Measurements from ENCODE around the gene FBXO46.
A peak's percentile ranks its signal among the peaks of the same experiment; 100 is the strongest.

FBXO46 gene

DNA sequence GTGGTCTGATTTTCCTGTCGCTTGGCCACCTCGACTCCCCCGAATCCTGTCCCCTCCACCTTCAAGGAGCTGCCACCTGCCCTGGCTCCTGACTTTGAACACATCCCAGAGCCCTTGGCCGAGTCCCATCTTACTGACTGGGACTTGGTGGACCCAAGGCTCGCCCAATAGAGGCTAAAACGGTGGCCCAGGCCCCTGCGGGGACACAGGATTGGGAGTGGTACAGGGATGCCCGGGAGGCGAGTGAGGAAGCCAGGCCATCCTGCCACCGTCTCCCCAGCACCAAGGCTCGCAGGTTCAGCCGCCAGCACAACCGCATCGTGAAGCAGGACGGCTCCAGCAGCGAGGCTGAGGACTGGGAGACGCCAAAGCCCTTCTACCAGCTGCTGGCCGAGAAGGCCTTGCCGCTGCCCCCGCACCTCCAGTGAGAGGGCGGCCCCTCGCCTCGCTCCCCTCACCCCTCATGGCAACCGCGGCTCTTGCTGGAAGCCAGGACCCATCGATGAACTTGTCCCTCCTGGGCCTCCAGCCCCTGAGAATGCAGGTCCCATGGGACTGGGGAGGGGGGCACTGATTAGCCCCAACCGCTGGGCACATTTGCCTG, 33.1 kb upstream of the FBXO46 start:
- H2BK5ac ChIP-seq (ENCODE audit: low read depth, low read length, poor library complexity, severe bottlenecking): no peak overlapping the region
- H3K23ac ChIP-seq (ENCODE audit: low read length in 2 of 2): no peak overlapping the region
- no peak overlapping the region for H2BK15ac ChIP-seq (ENCODE audit: low read depth, poor library complexity, severe bottlenecking)
- peaks cover 14% of the 10 kb centered on the region for H3K79me1 ChIP-seq (replicated peaks; ENCODE audit: low read length, poor library complexity, severe bottlenecking)
- H2BK120ac ChIP-seq (ENCODE audit: low read depth, low read length): no peak overlapping the region
- WGBS: 76% methylated on average over 27 of the region's 27 CpGs
- no peak overlapping the region for H2AK5ac ChIP-seq (ENCODE audit: low read length, severe bottlenecking)
- H3K27me3 ChIP-seq (ENCODE audit: control insufficient read depth in 1 of 2, insufficient read depth in 1 of 2, low read length in 2 of 2): peaks cover 4 to 17% of the 10 kb centered on the region in 2 experiments
- no peak overlapping the region for H2AFZ ChIP-seq (ENCODE audit: low read depth, low read length)
- no peaks in the 10 kb centered on the region for H3K9me3 ChIP-seq (ENCODE audit: control insufficient read depth, low read length)
- no peak overlapping the region for H3K27ac ChIP-seq (ENCODE audit: low read length, poor library complexity, severe bottlenecking)
- peak overlapping the region in 1 of 2 experiments; percentile 66 for H3K14ac ChIP-seq (ENCODE audit: low read length in 2 of 2)
- H3K4me2 ChIP-seq (ENCODE audit: low read length, poor library complexity, severe bottlenecking): no peak overlapping the region
- no peak for DNase-seq
- no peak overlapping the region for H4K8ac ChIP-seq (ENCODE audit: low read length)
- H3K36me3 ChIP-seq (ENCODE audit: control insufficient read depth in 1 of 2, insufficient read depth in 2 of 2, low read depth in 1 of 2, low read length in 2 of 2): peaks cover 4 to 17% of the 10 kb centered on the region in 2 experiments
- peak overlapping the region; percentile 43 for H3K9ac ChIP-seq (ENCODE audit: low read length)
- H3K4me3 ChIP-seq (ENCODE audit: insufficient read depth in 1 of 2, low read depth in 1 of 2, low read length in 2 of 2): no peak overlapping the region
- H3K18ac ChIP-seq (ENCODE audit: low read depth in 1 of 2, low read length in 2 of 2): no peak overlapping the region
- H3K4ac ChIP-seq (ENCODE audit: low read depth in 1 of 2, low read length in 2 of 2): no peak overlapping the region
- H2BK12ac ChIP-seq (ENCODE audit: low read length in 2 of 2): peak overlapping the region in 1 of 2 experiments; percentile 68
- H4K91ac ChIP-seq (ENCODE audit: low read length): peak overlapping the region; percentile 23
- H3K4me1 ChIP-seq (ENCODE audit: control insufficient read depth, insufficient read depth, low read depth, low read length): peaks cover 37% of the 10 kb centered on the region

DNA sequence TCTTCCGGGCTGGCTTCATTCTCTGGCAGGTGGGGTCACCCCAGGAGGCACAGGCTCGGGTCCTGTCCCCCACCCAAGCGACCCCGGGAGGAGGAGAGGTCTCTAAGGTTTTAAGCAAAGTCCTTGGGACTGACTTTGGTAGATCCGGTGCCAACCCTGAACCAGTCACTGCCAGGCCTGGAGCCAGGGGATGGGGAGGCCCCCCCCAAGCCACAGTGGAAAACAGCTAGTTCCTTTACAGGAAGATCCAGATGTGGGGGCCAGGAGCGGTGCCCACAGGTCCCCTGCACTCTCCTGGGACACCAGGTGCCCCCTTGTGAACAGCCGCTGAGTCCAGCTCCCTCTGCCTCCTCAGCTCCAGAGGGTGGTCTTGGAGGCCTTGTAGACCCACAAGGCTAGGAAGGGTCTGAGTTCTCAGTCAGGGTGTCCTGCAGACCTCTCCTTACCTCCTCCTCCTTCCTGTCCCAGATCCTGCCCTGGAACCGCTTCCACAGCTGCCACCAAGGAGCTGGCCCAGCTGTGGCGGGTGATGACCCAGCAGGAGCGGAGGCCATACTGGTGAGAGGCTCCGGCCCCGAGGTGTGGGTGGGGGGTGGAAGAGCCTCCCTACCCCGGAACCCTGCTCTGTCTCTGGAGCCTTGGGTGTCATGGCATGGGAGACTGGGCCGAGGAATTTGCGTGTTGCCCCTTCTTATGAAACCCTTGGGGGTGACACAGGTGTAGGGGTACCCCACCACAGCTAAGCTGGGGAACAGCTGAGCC, 32.4 kb upstream of the FBXO46 start:
- H2AFZ ChIP-seq (ENCODE audit: low read depth, low read length): no peak overlapping the region
- no peak overlapping the region for H4K91ac ChIP-seq (ENCODE audit: low read length)
- H2BK12ac ChIP-seq (ENCODE audit: low read length in 2 of 2): no peak overlapping the region
- H2BK15ac ChIP-seq (ENCODE audit: low read depth, poor library complexity, severe bottlenecking): no peak overlapping the region
- peak overlapping the region in 1 of 2 experiments; percentile 5 for H3K18ac ChIP-seq (ENCODE audit: low read depth in 1 of 2, low read length in 2 of 2)
- no peak overlapping the region for H2BK5ac ChIP-seq (ENCODE audit: low read depth, low read length, poor library complexity, severe bottlenecking)
- no peak overlapping the region for H3K27ac ChIP-seq (ENCODE audit: low read length, poor library complexity, severe bottlenecking)
- H3K9ac ChIP-seq (ENCODE audit: low read length): no peak overlapping the region
- 96% methylated on average over 15 of the region's 15 CpGs for WGBS
- H3K4me1 ChIP-seq (ENCODE audit: control insufficient read depth, insufficient read depth, low read depth, low read length): peaks cover 37% of the 10 kb centered on the region
- H3K14ac ChIP-seq (ENCODE audit: low read length in 2 of 2): no peak overlapping the region
- H3K36me3 ChIP-seq (ENCODE audit: control insufficient read depth in 1 of 2, insufficient read depth in 2 of 2, low read depth in 1 of 2, low read length in 2 of 2): peaks cover 4 to 17% of the 10 kb centered on the region in 2 experiments
- H3K27me3 ChIP-seq (ENCODE audit: control insufficient read depth in 1 of 2, insufficient read depth in 1 of 2, low read length in 2 of 2): peaks cover 4 to 17% of the 10 kb centered on the region in 2 experiments
- H3K9me3 ChIP-seq (ENCODE audit: control insufficient read depth, low read length): no peaks in the 10 kb centered on the region
- DNase-seq: no peak
- no peak overlapping the region for H3K4me2 ChIP-seq (ENCODE audit: low read length, poor library complexity, severe bottlenecking)
- H3K4ac ChIP-seq (ENCODE audit: low read depth in 1 of 2, low read length in 2 of 2): no peak overlapping the region
- H4K8ac ChIP-seq (ENCODE audit: low read length): no peak overlapping the region
- H2BK120ac ChIP-seq (ENCODE audit: low read depth, low read length): no peak overlapping the region
- H3K4me3 ChIP-seq (ENCODE audit: insufficient read depth in 1 of 2, low read depth in 1 of 2, low read length in 2 of 2): no peak overlapping the region
- H3K79me1 ChIP-seq (replicated peaks; ENCODE audit: low read length, poor library complexity, severe bottlenecking): peaks cover 14% of the 10 kb centered on the region
- H2AK5ac ChIP-seq (ENCODE audit: low read length, severe bottlenecking): no peak overlapping the region
- H3K23ac ChIP-seq (ENCODE audit: low read length in 2 of 2): no peak overlapping the region

DNA sequence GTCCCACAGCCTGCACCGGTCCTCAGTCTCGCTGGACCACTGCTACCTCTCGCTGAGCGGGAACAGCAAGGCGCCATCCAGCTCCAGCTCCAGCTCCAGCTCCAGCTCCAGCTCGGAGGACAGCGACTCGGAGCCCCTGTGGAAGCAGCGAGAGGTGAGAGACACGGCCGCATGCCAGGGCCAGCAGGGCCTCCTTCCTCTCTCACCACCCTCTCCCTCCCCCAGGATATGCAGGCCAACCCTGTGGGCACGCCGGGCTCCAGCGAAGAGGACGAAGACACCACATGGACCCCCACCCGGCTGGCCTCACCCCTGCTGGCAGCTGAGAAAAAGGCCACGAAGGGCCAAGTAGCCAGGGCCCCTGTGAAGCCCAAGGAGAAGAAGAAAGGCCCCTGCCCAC, 31.0 kb upstream of the FBXO46 start:
- no peak overlapping the region for H2AFZ ChIP-seq (ENCODE audit: low read depth, low read length)
- no peak overlapping the region for H3K14ac ChIP-seq (ENCODE audit: low read length in 2 of 2)
- no peak overlapping the region for H4K8ac ChIP-seq (ENCODE audit: low read length)
- H3K79me1 ChIP-seq (replicated peaks; ENCODE audit: low read length, poor library complexity, severe bottlenecking): peaks cover 14% of the 10 kb centered on the region
- H3K23ac ChIP-seq (ENCODE audit: low read length in 2 of 2): no peak overlapping the region
- H2BK5ac ChIP-seq (ENCODE audit: low read depth, low read length, poor library complexity, severe bottlenecking): no peak overlapping the region
- H2BK120ac ChIP-seq (ENCODE audit: low read depth, low read length): no peak overlapping the region
- 80% methylated on average over 17 of the region's 17 CpGs for WGBS
- no peak overlapping the region for H3K18ac ChIP-seq (ENCODE audit: low read depth in 1 of 2, low read length in 2 of 2)
- DNase-seq: no peak
- H3K4me3 ChIP-seq (ENCODE audit: insufficient read depth in 1 of 2, low read depth in 1 of 2, low read length in 2 of 2): no peak overlapping the region
- H2BK12ac ChIP-seq (ENCODE audit: low read length in 2 of 2): no peak overlapping the region
- H3K4me2 ChIP-seq (ENCODE audit: low read length, poor library complexity, severe bottlenecking): no peak overlapping the region
- H3K9ac ChIP-seq (ENCODE audit: low read length): no peak overlapping the region
- H2AK5ac ChIP-seq (ENCODE audit: low read length, severe bottlenecking): no peak overlapping the region
- no peaks in the 10 kb centered on the region for H3K9me3 ChIP-seq (ENCODE audit: control insufficient read depth, low read length)
- no peak overlapping the region for H2BK15ac ChIP-seq (ENCODE audit: low read depth, poor library complexity, severe bottlenecking)
- no peak overlapping the region for H3K4ac ChIP-seq (ENCODE audit: low read depth in 1 of 2, low read length in 2 of 2)
- peaks cover 4 to 21% of the 10 kb centered on the region in 2 experiments for H3K27me3 ChIP-seq (ENCODE audit: control insufficient read depth in 1 of 2, insufficient read depth in 1 of 2, low read length in 2 of 2)
- H3K27ac ChIP-seq (ENCODE audit: low read length, poor library complexity, severe bottlenecking): no peak overlapping the region
- H3K4me1 ChIP-seq (ENCODE audit: control insufficient read depth, insufficient read depth, low read depth, low read length): peaks cover 29% of the 10 kb centered on the region
- peaks cover 4 to 17% of the 10 kb centered on the region in 2 experiments for H3K36me3 ChIP-seq (ENCODE audit: control insufficient read depth in 1 of 2, insufficient read depth in 2 of 2, low read depth in 1 of 2, low read length in 2 of 2)
- H4K91ac ChIP-seq (ENCODE audit: low read length): no peak overlapping the region

DNA sequence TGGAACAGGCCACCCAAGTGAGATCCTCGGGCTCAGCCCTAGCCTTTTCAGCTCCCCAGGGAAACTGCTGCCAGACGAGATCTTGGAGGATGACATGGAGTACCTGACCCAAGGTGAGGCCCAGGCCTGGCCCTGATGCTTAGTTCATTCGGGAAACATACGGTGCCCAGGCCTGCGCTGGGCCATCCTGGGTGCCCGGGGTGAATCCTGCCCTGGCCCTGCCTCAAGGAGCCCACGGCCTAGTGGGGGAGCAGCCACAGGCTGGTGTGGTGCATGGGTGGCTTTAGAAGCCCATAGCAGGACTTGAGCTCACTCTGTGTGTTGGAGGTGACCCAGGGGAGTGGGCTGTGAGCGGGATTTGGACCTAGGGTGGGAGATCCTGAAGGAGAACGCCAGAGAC, 28.2 kb upstream of the FBXO46 start:
- Histone ChIP-seq H3K79me1 (replicated peaks; ENCODE audit: low read length, poor library complexity, severe bottlenecking) (no peaks in the 10 kb centered on the region), H3K23ac (ENCODE audit: low read length in 2 of 2) (no peak overlapping the region), H2AFZ (ENCODE audit: low read depth, low read length) (no peak overlapping the region), H3K4me3 (ENCODE audit: insufficient read depth in 1 of 2, low read depth in 1 of 2, low read length in 2 of 2) (no peak overlapping the region), H3K18ac (ENCODE audit: low read depth in 1 of 2, low read length in 2 of 2) (no peak overlapping the region), H2BK15ac (ENCODE audit: low read depth, poor library complexity, severe bottlenecking) (peak overlapping the region; percentile 2), H2BK12ac (ENCODE audit: low read length in 2 of 2) (no peak overlapping the region), H3K9ac (ENCODE audit: low read length) (no peak overlapping the region), H2BK5ac (ENCODE audit: low read depth, low read length, poor library complexity, severe bottlenecking) (no peak overlapping the region), H3K27me3 (ENCODE audit: control insufficient read depth in 1 of 2, insufficient read depth in 1 of 2, low read length in 2 of 2) (peaks cover 4 to 19% of the 10 kb centered on the region in 2 experiments), H3K27ac (ENCODE audit: low read length, poor library complexity, severe bottlenecking) (no peak overlapping the region), H4K91ac (ENCODE audit: low read length) (no peak overlapping the region), H3K4me2 (ENCODE audit: low read length, poor library complexity, severe bottlenecking) (no peak overlapping the region), H3K14ac (ENCODE audit: low read length in 2 of 2) (no peak overlapping the region), H3K4ac (ENCODE audit: low read depth in 1 of 2, low read length in 2 of 2) (no peak overlapping the region), H3K9me3 (ENCODE audit: control insufficient read depth, low read length) (no peaks in the 10 kb centered on the region), H2AK5ac (ENCODE audit: low read length, severe bottlenecking) (no peak overlapping the region), H3K4me1 (ENCODE audit: control insufficient read depth, insufficient read depth, low read depth, low read length) (peaks cover 3% of the 10 kb centered on the region), H2BK120ac (ENCODE audit: low read depth, low read length) (no peak overlapping the region), H3K36me3 (ENCODE audit: control insufficient read depth in 1 of 2, insufficient read depth in 2 of 2, low read depth in 1 of 2, low read length in 2 of 2) (peaks cover 0 to 3% of the 10 kb centered on the region in 2 experiments), H4K8ac (ENCODE audit: low read length) (no peak overlapping the region)
- WGBS: 85% methylated on average over 9 of the region's 9 CpGs
- no peak for DNase-seq

All from mesenchymal stem cell (in vitro differentiated cells and primary cell).